Measurements from ENCODE around the gene PLPP1.

Gene PLPP1

GRCh38 chr5:55441107-55441771 lies 93.5 kb downstream of the PLPP1 start:
- TF ChIP-seq POLR2AphosphoS5 (IDR thresholded peaks at IDR 0.05; ENCODE audit: borderline replicate concordance, low read depth, low read length): 0 out of 2 replicates have a peak, but pooled peaks have one; percentile 9
- TF ChIP-seq EZH2 (IDR thresholded peaks at IDR 0.05): no peak
- peak; percentile 75 for TF ChIP-seq FOXP2 (optimal IDR thresholded peaks at IDR 0.05; ENCODE audit: control extremely low read depth, extremely low read length, insufficient read depth)
- peaks cover 3% of the 10 kb centered on the region; the same call in 1 of the 2 replicates for H3K36me3 ChIP-seq (ENCODE audit: insufficient read depth, low read length)
- no peak overlapping the region for H3K9ac ChIP-seq (ENCODE audit: insufficient read length)
- H3K4me3 ChIP-seq: no peak overlapping the region
- no peaks in the 10 kb centered on the region for H3K9me3 ChIP-seq (ENCODE audit: low read depth, low read length)
- DNase-seq (ENCODE audit: low read depth, low spot score): no peak
- peak overlapping the region; percentile 98 for H3K27ac ChIP-seq

GRCh38 chr5:55440188-55440646 lies 94.5 kb downstream of the PLPP1 start:
- H3K36me3 ChIP-seq (ENCODE audit: insufficient read depth, low read length): peaks cover 3% of the 10 kb centered on the region; the same call in 1 of the 2 replicates
- 0 out of 2 replicates have a peak, but pooled peaks cover 2% of the 10 kb centered on the region for H3K9me3 ChIP-seq (ENCODE audit: low read depth, low read length)
- TF ChIP-seq FOXP2 (optimal IDR thresholded peaks at IDR 0.05; ENCODE audit: control extremely low read depth, extremely low read length, insufficient read depth): no peak
- TF ChIP-seq EZH2 (IDR thresholded peaks at IDR 0.05): no peak
- no peak for TF ChIP-seq POLR2AphosphoS5 (IDR thresholded peaks at IDR 0.05; ENCODE audit: borderline replicate concordance, low read depth, low read length)
- peak overlapping the region; percentile 98 for H3K27ac ChIP-seq
- DNase-seq (ENCODE audit: low read depth, low spot score): peak; percentile 61
- H3K9ac ChIP-seq (ENCODE audit: insufficient read length): peak overlapping the region; percentile 64
- peak overlapping the region; percentile 58 for H3K4me3 ChIP-seq

DNA sequence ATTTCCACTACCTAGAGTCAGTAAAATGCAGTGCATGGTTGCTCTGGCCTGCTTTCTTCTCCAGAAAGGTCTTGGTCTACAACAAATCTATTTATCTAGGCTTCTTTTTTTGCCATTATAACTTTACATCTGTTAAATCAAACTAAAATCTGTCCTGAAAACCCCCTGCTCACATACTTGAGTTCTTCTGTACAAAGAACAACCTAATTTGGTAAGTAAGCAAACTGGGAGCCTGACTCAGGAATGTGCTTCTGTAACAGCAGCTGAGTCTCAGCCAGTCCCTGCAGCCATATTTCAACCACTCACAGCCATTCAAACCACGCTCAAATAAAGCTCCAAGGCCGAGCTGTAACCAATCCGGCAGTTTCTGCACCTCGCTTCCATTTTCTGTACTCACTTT lies 95.8 kb downstream of the PLPP1 start:
- H3K9me3 ChIP-seq (ENCODE audit: low read depth, low read length): 0 out of 2 replicates have a peak, but pooled peaks cover 2% of the 10 kb centered on the region
- H3K9ac ChIP-seq (ENCODE audit: insufficient read length): peak overlapping the region; percentile 64
- peak overlapping the region; percentile 98 for H3K27ac ChIP-seq
- peaks cover 3% of the 10 kb centered on the region; the same call in 1 of the 2 replicates for H3K36me3 ChIP-seq (ENCODE audit: insufficient read depth, low read length)
- DNase-seq (ENCODE audit: low read depth, low spot score): no peak
- no peak overlapping the region for H3K4me3 ChIP-seq
- TF ChIP-seq EZH2 (IDR thresholded peaks at IDR 0.05): no peak
- no peak for TF ChIP-seq POLR2AphosphoS5 (IDR thresholded peaks at IDR 0.05; ENCODE audit: borderline replicate concordance, low read depth, low read length)
- TF ChIP-seq FOXP2 (optimal IDR thresholded peaks at IDR 0.05; ENCODE audit: control extremely low read depth, extremely low read length, insufficient read depth): no peak

- TF ChIP-seq FOXP2 (optimal IDR thresholded peaks at IDR 0.05; ENCODE audit: control extremely low read depth, extremely low read length, insufficient read depth) (no peak), EZH2 (IDR thresholded peaks at IDR 0.05) (no peak), POLR2AphosphoS5 (IDR thresholded peaks at IDR 0.05; ENCODE audit: borderline replicate concordance, low read depth, low read length) (no peak; the same call in 1 of the 2 replicates)
- peaks cover 3% of the 10 kb centered on the region; the same call in 1 of the 2 replicates for H3K36me3 ChIP-seq (ENCODE audit: insufficient read depth, low read length)
- H3K9ac ChIP-seq (ENCODE audit: insufficient read length): no peak overlapping the region
- 0 out of 2 replicates have a peak, but pooled peaks cover 2% of the 10 kb centered on the region for H3K9me3 ChIP-seq (ENCODE audit: low read depth, low read length)
- peak overlapping the region; percentile 17 for H3K4me3 ChIP-seq
- no peak for DNase-seq (ENCODE audit: low read depth, low spot score)
- peak overlapping the region; percentile 98 for H3K27ac ChIP-seq
Measured at GRCh38 chr5:55437859-55438206, 96.9 kb downstream of the PLPP1 start.

GRCh38 chr5:55437452-55437851 lies 97.3 kb downstream of the PLPP1 start:
- H3K27ac ChIP-seq: peak overlapping the region; percentile 98
- H3K9me3 ChIP-seq (ENCODE audit: low read depth, low read length): 0 out of 2 replicates have a peak, but pooled peaks cover 2% of the 10 kb centered on the region
- no peak overlapping the region for H3K4me3 ChIP-seq
- DNase-seq (ENCODE audit: low read depth, low spot score): no peak
- H3K9ac ChIP-seq (ENCODE audit: insufficient read length): no peak overlapping the region
- TF ChIP-seq POLR2AphosphoS5 (IDR thresholded peaks at IDR 0.05; ENCODE audit: borderline replicate concordance, low read depth, low read length) (no peak), FOXP2 (optimal IDR thresholded peaks at IDR 0.05; ENCODE audit: control extremely low read depth, extremely low read length, insufficient read depth) (no peak), EZH2 (IDR thresholded peaks at IDR 0.05) (no peak)
- H3K36me3 ChIP-seq (ENCODE audit: insufficient read depth, low read length): peaks cover 3% of the 10 kb centered on the region; the same call in 1 of the 2 replicates

- H3K9ac ChIP-seq (ENCODE audit: insufficient read length): no peak overlapping the region
- H3K36me3 ChIP-seq (ENCODE audit: insufficient read depth, low read length): peaks cover 45% of the 10 kb centered on the region
- TF ChIP-seq EZH2 (IDR thresholded peaks at IDR 0.05) (no peak), FOXP2 (optimal IDR thresholded peaks at IDR 0.05; ENCODE audit: control extremely low read depth, extremely low read length, insufficient read depth) (no peak), POLR2AphosphoS5 (IDR thresholded peaks at IDR 0.05; ENCODE audit: borderline replicate concordance, low read depth, low read length) (no peak)
- H3K9me3 ChIP-seq (ENCODE audit: low read depth, low read length): peaks cover 19% of the 10 kb centered on the region
- no peak overlapping the region for H3K27ac ChIP-seq
- no peak overlapping the region for H3K4me3 ChIP-seq
- no peak for DNase-seq (ENCODE audit: low read depth, low spot score)
Measured at GRCh38 chr5:55432549-55432948, 102.2 kb downstream of the PLPP1 start.

GRCh38 chr5:55429613-55430253 lies 105.0 kb downstream of the PLPP1 start:
- Histone ChIP-seq H3K27ac (no peak overlapping the region), H3K36me3 (ENCODE audit: insufficient read depth, low read length) (peaks cover 70% of the 10 kb centered on the region), H3K9ac (ENCODE audit: insufficient read length) (no peak overlapping the region), H3K4me3 (no peak overlapping the region), H3K9me3 (ENCODE audit: low read depth, low read length) (peaks cover 17% of the 10 kb centered on the region)
- no peak for DNase-seq (ENCODE audit: low read depth, low spot score)
- no peak for TF ChIP-seq EZH2 (IDR thresholded peaks at IDR 0.05)
- no peak for TF ChIP-seq POLR2AphosphoS5 (IDR thresholded peaks at IDR 0.05; ENCODE audit: borderline replicate concordance, low read depth, low read length)
- TF ChIP-seq FOXP2 (optimal IDR thresholded peaks at IDR 0.05; ENCODE audit: control extremely low read depth, extremely low read length, insufficient read depth): no peak

DNA sequence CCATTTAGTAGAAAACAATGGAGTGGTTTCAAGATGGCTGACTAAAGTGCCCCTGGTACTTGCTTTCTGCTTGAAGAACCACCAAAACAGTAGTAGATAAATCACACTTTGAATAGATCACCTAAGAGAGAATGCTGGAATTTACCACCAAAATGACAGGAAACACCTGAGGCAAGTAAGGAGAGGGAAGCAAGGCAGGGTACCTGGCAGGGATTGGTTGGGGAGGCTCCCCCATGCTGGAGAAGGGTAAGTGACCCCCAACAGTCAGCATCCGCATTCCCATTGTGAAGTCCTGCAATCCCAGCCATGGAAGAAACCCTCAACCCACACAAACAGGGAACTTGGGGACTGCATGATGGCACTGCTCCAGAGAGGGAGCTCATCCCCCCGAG lies 105.5 kb downstream of the PLPP1 start:
- no peak for DNase-seq (ENCODE audit: low read depth, low spot score)
- no peak overlapping the region for H3K4me3 ChIP-seq
- H3K36me3 ChIP-seq (ENCODE audit: insufficient read depth, low read length): peaks cover 75% of the 10 kb centered on the region
- no peak overlapping the region for H3K27ac ChIP-seq
- no peak overlapping the region for H3K9ac ChIP-seq (ENCODE audit: insufficient read length)
- TF ChIP-seq FOXP2 (optimal IDR thresholded peaks at IDR 0.05; ENCODE audit: control extremely low read depth, extremely low read length, insufficient read depth) (no peak), POLR2AphosphoS5 (IDR thresholded peaks at IDR 0.05; ENCODE audit: borderline replicate concordance, low read depth, low read length) (no peak), EZH2 (IDR thresholded peaks at IDR 0.05) (no peak)
- H3K9me3 ChIP-seq (ENCODE audit: low read depth, low read length): peaks cover 17% of the 10 kb centered on the region

Data from SK-N-MC (cell line).